Measurements from ENCODE around the gene TRMT13. TPM values are rescaled to one million over a fixed set of nuclear protein-coding genes. Genes with fewer than 3 reads are reported as not detected.
A peak's percentile ranks its signal among the peaks of the same experiment; 100 is the strongest.

Gene TRMT13
- total RNA-seq, 1 experiment from 2014 or later, result 12.7 TPM

- TF ChIP-seq CBFB (CRISPR knock-in tag; IDR thresholded peaks at IDR 0.05; ENCODE audit: low read depth), result no peak
- TF ChIP-seq KAT7 (CRISPR knock-in tag; IDR thresholded peaks at IDR 0.05; ENCODE audit: borderline replicate concordance), result no peak; the same call in 1 of the 2 replicates
- TF ChIP-seq, protein P1, sequence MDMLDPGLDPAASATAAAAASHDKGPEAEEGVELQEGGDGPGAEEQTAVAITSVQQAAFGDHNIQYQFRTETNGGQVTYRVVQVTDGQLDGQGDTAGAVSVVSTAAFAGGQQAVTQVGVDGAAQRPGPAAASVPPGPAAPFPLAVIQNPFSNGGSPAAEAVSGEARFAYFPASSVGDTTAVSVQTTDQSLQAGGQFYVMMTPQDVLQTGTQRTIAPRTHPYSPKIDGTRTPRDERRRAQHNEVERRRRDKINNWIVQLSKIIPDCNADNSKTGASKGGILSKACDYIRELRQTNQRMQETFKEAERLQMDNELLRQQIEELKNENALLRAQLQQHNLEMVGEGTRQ (CRISPR knock-in tag; IDR thresholded peaks at IDR 0.05), result no peak
- TF ChIP-seq ZBTB21 (CRISPR knock-in tag; IDR thresholded peaks at IDR 0.05; ENCODE audit: borderline replicate concordance), result no peak
- TF ChIP-seq, protein P2, sequence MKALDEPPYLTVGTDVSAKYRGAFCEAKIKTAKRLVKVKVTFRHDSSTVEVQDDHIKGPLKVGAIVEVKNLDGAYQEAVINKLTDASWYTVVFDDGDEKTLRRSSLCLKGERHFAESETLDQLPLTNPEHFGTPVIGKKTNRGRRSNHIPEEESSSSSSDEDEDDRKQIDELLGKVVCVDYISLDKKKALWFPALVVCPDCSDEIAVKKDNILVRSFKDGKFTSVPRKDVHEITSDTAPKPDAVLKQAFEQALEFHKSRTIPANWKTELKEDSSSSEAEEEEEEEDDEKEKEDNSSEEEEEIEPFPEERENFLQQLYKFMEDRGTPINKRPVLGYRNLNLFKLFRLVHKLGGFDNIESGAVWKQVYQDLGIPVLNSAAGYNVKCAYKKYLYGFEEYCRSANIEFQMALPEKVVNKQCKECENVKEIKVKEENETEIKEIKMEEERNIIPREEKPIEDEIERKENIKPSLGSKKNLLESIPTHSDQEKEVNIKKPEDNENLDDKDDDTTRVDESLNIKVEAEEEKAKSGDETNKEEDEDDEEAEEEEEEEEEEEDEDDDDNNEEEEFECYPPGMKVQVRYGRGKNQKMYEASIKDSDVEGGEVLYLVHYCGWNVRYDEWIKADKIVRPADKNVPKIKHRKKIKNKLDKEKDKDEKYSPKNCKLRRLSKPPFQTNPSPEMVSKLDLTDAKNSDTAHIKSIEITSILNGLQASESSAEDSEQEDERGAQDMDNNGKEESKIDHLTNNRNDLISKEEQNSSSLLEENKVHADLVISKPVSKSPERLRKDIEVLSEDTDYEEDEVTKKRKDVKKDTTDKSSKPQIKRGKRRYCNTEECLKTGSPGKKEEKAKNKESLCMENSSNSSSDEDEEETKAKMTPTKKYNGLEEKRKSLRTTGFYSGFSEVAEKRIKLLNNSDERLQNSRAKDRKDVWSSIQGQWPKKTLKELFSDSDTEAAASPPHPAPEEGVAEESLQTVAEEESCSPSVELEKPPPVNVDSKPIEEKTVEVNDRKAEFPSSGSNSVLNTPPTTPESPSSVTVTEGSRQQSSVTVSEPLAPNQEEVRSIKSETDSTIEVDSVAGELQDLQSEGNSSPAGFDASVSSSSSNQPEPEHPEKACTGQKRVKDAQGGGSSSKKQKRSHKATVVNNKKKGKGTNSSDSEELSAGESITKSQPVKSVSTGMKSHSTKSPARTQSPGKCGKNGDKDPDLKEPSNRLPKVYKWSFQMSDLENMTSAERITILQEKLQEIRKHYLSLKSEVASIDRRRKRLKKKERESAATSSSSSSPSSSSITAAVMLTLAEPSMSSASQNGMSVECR (CRISPR knock-in tag; IDR thresholded peaks at IDR 0.05; ENCODE audit: borderline replicate concordance), result no peak
- TF ChIP-seq, protein P3, sequence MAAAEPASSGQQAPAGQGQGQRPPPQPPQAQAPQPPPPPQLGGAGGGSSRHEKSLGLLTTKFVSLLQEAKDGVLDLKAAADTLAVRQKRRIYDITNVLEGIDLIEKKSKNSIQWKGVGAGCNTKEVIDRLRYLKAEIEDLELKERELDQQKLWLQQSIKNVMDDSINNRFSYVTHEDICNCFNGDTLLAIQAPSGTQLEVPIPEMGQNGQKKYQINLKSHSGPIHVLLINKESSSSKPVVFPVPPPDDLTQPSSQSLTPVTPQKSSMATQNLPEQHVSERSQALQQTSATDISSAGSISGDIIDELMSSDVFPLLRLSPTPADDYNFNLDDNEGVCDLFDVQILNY (CRISPR knock-in tag; IDR thresholded peaks at IDR 0.05), result peak; percentile 39; the same call in 1 of the 2 replicates
- TF ChIP-seq, protein P4, sequence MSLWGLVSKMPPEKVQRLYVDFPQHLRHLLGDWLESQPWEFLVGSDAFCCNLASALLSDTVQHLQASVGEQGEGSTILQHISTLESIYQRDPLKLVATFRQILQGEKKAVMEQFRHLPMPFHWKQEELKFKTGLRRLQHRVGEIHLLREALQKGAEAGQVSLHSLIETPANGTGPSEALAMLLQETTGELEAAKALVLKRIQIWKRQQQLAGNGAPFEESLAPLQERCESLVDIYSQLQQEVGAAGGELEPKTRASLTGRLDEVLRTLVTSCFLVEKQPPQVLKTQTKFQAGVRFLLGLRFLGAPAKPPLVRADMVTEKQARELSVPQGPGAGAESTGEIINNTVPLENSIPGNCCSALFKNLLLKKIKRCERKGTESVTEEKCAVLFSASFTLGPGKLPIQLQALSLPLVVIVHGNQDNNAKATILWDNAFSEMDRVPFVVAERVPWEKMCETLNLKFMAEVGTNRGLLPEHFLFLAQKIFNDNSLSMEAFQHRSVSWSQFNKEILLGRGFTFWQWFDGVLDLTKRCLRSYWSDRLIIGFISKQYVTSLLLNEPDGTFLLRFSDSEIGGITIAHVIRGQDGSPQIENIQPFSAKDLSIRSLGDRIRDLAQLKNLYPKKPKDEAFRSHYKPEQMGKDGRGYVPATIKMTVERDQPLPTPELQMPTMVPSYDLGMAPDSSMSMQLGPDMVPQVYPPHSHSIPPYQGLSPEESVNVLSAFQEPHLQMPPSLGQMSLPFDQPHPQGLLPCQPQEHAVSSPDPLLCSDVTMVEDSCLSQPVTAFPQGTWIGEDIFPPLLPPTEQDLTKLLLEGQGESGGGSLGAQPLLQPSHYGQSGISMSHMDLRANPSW (CRISPR knock-in tag; conservative IDR thresholded peaks at IDR 0.05; ENCODE audit: low read depth), result no peak
- 0 out of 2 replicates have a peak, but pooled peaks have one; percentile 13 for TF ChIP-seq IRF1 (CRISPR knock-in tag; IDR thresholded peaks at IDR 0.05)
- TF ChIP-seq SMAD3 (CRISPR knock-in tag; IDR thresholded peaks at IDR 0.05; ENCODE audit: borderline replicate concordance), result 0 out of 2 replicates have a peak, but pooled peaks have one; percentile 18
- TF ChIP-seq AR (CRISPR knock-in tag; IDR thresholded peaks at IDR 0.05), result no peak
- no peak for TF ChIP-seq GRHL2 (CRISPR knock-in tag; IDR thresholded peaks at IDR 0.05; ENCODE audit: insufficient replicate concordance, severe bottlenecking)
- TF ChIP-seq, protein P5, sequence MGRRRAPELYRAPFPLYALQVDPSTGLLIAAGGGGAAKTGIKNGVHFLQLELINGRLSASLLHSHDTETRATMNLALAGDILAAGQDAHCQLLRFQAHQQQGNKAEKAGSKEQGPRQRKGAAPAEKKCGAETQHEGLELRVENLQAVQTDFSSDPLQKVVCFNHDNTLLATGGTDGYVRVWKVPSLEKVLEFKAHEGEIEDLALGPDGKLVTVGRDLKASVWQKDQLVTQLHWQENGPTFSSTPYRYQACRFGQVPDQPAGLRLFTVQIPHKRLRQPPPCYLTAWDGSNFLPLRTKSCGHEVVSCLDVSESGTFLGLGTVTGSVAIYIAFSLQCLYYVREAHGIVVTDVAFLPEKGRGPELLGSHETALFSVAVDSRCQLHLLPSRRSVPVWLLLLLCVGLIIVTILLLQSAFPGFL (CRISPR knock-in tag; IDR thresholded peaks at IDR 0.05; ENCODE audit: borderline replicate concordance), result no peak
- no peak for TF ChIP-seq TEAD4 (CRISPR knock-in tag; IDR thresholded peaks at IDR 0.05)
- no peak for TF ChIP-seq TEAD1 (CRISPR knock-in tag; IDR thresholded peaks at IDR 0.05)
- no peak for TF ChIP-seq NR1H2 (CRISPR knock-in tag; IDR thresholded peaks at IDR 0.05)
- no peak for TF ChIP-seq FOXJ3 (CRISPR knock-in tag; IDR thresholded peaks at IDR 0.05; ENCODE audit: borderline replicate concordance)
- no peak for TF ChIP-seq JAZF1 (CRISPR knock-in tag; IDR thresholded peaks at IDR 0.05)
- TF ChIP-seq ZNF396 (CRISPR knock-in tag; IDR thresholded peaks at IDR 0.05; ENCODE audit: borderline replicate concordance), result no peak
Observed at GRCh38 chr1:100132566-100133477, at the start of gene TRMT13, which contains the start of gene SASS6 (continued).

All from WTC11 (cell line).